Breast epithelium (tissue), 3 donors: ENCODE data around the gene IL4.

ENCODE experiments used
- POLR2A ChIP-seq: fragments of 450-650 bp; IDR thresholded peaks from one replicate; pipeline ENCODE4 v1.6.1; 2016; ENCODE audit warnings: antibody characterized with exemption, mild to moderate bottlenecking, moderate library complexity
- TF ChIP-seq, protein P1 (sequence below), 3 donors: fragments of 450-650 bp; IDR thresholded peaks; one replicate each; pipeline ENCODE4 v1.5.1; 2016 to 2017; ENCODE audit warnings: antibody characterized with exemption in 3 of 3, mild to moderate bottlenecking in 3 of 3, moderate library complexity in 3 of 3

- TF ChIP-seq, protein P1, sequence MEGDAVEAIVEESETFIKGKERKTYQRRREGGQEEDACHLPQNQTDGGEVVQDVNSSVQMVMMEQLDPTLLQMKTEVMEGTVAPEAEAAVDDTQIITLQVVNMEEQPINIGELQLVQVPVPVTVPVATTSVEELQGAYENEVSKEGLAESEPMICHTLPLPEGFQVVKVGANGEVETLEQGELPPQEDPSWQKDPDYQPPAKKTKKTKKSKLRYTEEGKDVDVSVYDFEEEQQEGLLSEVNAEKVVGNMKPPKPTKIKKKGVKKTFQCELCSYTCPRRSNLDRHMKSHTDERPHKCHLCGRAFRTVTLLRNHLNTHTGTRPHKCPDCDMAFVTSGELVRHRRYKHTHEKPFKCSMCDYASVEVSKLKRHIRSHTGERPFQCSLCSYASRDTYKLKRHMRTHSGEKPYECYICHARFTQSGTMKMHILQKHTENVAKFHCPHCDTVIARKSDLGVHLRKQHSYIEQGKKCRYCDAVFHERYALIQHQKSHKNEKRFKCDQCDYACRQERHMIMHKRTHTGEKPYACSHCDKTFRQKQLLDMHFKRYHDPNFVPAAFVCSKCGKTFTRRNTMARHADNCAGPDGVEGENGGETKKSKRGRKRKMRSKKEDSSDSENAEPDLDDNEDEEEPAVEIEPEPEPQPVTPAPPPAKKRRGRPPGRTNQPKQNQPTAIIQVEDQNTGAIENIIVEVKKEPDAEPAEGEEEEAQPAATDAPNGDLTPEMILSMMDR (IDR thresholded peaks at IDR 0.05), result no peak
- no peak for TF ChIP-seq POLR2A
Observed at GRCh38 chr5:132674671-132675506, 1.1 kb downstream of the IL4 start.
